HepG2 (cell line): ENCODE results near the gene RPS19. TPM values are rescaled to one million over a fixed set of nuclear protein-coding genes. Genes with fewer than 3 reads are reported as not detected.
A peak's percentile ranks its signal among the peaks of the same experiment; 100 is the strongest.

Source experiments
- ATAC-seq: fragments of 200-7000 bp; cut with Tn5 transposase; 3 replicates; pipeline ENCODE4 v1.9.1; 2020; ENCODE audit warnings: mild to moderate bottlenecking, moderate library complexity
- BruUV-seq: library from RNA; stranded (reverse); fragments of 400-500 nt; replicated peaks from 2 replicates; lab custom pipeline; 2021; lab: Mats Ljungman, UMichigan
- CTCF ChIA-PET: fragments of 300-600 bp; formaldehyde crosslinking; extraction: SDS; loops from one replicate; lab custom pipeline; 2021; ENCODE audit warnings: low total read pairs, inconsistent platforms, low intra/inter-chr PET ratio; lab: Yijun Ruan, JAX
- POLR2A ChIA-PET: fragments of 350-600 bp; sonication (Branson Sonifier 250); formaldehyde crosslinking; loops from one replicate; lab custom pipeline; 2020; ENCODE audit warnings: antibody characterized with exemption, inconsistent platforms; lab: Yijun Ruan, JAX
- DNase-seq: peaks from one replicate; pipeline ENCODE4 v3.0.0-alpha.2; 2015; ENCODE audit warnings: low spot score
- FAIRE-seq: peaks from 3 replicates; lab custom pipeline; 2011; peaks lifted over from hg19 to GRCh38; lab: Jason Lieb, UNC
- H2AFZ ChIP-seq: one replicate; pipeline ENCODE4 v1.6.1; 2011; ENCODE audit warnings: low read length, inconsistent platforms
- H3K27ac ChIP-seq: fragments of 300-600 bp; 3 replicates; pipeline ENCODE4 v1.8.0; 2011; ENCODE audit warnings: mixed run types, mild to moderate bottlenecking, mixed read lengths, low read length, inconsistent platforms; ENCODE audit not compliant: insufficient read depth; ENCODE audit errors: extremely low read length
- H3K27me3 ChIP-seq, 2 experiments: fragments of 200-600 bp in 1 of 2; 2 replicates in 1 of 2; 3 replicates in 1 of 2; pipeline versions ENCODE4 v1.6.0 to v1.8.0; 2011; ENCODE audit warnings: low read length in 2 of 2, mild to moderate bottlenecking in 2 of 2, moderate library complexity in 2 of 2, inconsistent platforms in 1 of 2; ENCODE audit not compliant: insufficient read depth in 2 of 2, control insufficient read depth in 1 of 2
- H3K36me3 ChIP-seq, 2 experiments: fragments of 200-600 bp in 1 of 2; replicated peaks in 1 of 2; 2 replicates in 1 of 2; 3 replicates in 1 of 2; pipeline versions ENCODE4 v1.5.1 to v1.8.0; 2011; ENCODE audit warnings: low read length in 2 of 2, inconsistent platforms in 1 of 2; ENCODE audit not compliant: insufficient read depth in 2 of 2, control insufficient read depth in 1 of 2
- H3K4me1 ChIP-seq: 2 replicates; pipeline ENCODE4 v1.5.1; 2012; ENCODE audit warnings: low read length, inconsistent platforms; ENCODE audit not compliant: insufficient read depth
- H3K4me2 ChIP-seq: 2 replicates; pipeline ENCODE4 v1.6.0; 2011; ENCODE audit warnings: low read depth, low read length, inconsistent platforms
- H3K4me3 ChIP-seq, 3 experiments: fragments of 200-600 bp in 1 of 3; sonication (generic), shearing (Covaris generic) in 1 of 3; replicated peaks in 1 of 3; 2 replicates each; pipeline ENCODE4 v1.5.1; 2011 to 2016; ENCODE audit warnings: low read length in 3 of 3, inconsistent platforms in 2 of 3, low read depth in 2 of 3, mild to moderate bottlenecking in 2 of 3, control low read depth in 1 of 3, mixed read lengths in 1 of 3; ENCODE audit not compliant: insufficient read depth in 1 of 3
- H3K79me2 ChIP-seq: one replicate; pipeline ENCODE4 v1.6.1; 2011; ENCODE audit warnings: low read length, inconsistent platforms; ENCODE audit not compliant: insufficient read depth
- H3K9ac ChIP-seq: 2 replicates; pipeline ENCODE4 v1.6.0; 2011; ENCODE audit warnings: mild to moderate bottlenecking, low read depth, low read length, inconsistent platforms; ENCODE audit not compliant: insufficient read depth
- H3K9me3 ChIP-seq: 2 replicates; pipeline ENCODE4 v1.5.1; 2012; ENCODE audit warnings: mild to moderate bottlenecking, low read length
- H4K20me1 ChIP-seq: 2 replicates; pipeline ENCODE4 v1.6.0; 2011; ENCODE audit warnings: inconsistent platforms, mild to moderate bottlenecking, low read length, moderate library complexity; ENCODE audit not compliant: insufficient read depth
- ATRX ChIP-seq: sonication (generic); formaldehyde crosslinking; IDR thresholded peaks from 2 replicates; pipeline ENCODE4 v1.4.0; 2020; ENCODE audit warnings: missing genetic modification reagents, borderline replicate concordance
- POLR2A ChIP-seq, 2 experiments: IDR thresholded peaks; 2 replicates each; pipeline ENCODE4 v1.6.1; 2011; ENCODE audit warnings: low read depth in 2 of 2, low read length in 2 of 2, mild to moderate bottlenecking in 1 of 2, moderate library complexity in 1 of 2; ENCODE audit not compliant: insufficient read depth in 1 of 2
- RBM22 ChIP-seq: fragments of 200-400 bp; formaldehyde crosslinking; optimal IDR thresholded peaks from 2 replicates; pipeline ENCODE3; 2017; ENCODE audit warnings: mild to moderate bottlenecking, low read length, moderate library complexity
- ZNF121 ChIP-seq: sonication (generic); formaldehyde crosslinking; IDR thresholded peaks from 2 replicates; pipeline ENCODE4 v1.5.0; 2020; ENCODE audit warnings: mild to moderate bottlenecking, missing genetic modification reagents
- WGBS: methylation state at CpG from one replicate; pipeline ENCODE4 v1.1.6; 2017; ENCODE audit warnings: low lambda C conversion rate; 5-methylcytosine and 5-hydroxymethylcytosine counted together
- in situ Hi-C: cut with HindIII; loops from 2 replicates; pipeline ENCODE4 v1.10.0; 2017; ENCODE audit warnings: low pct_unique_long_range_greater_than_20kb; ENCODE audit not compliant: extremely low pct_ligation_motif_present
- intact Hi-C: fragments of 100-400 bp; cut with micrococcal nuclease; formaldehyde crosslinking; loops from one replicate; pipeline ENCODE4 v1.10.0; 2022; ENCODE audit not compliant: unreplicated experiment
- polyA plus RNA-seq, 8 experiments: library from polyadenylated mRNA; depleted of rRNA in 3 of 8; stranded (reverse) in 7 of 8; unstranded in 1 of 8; fragments of >200 nt; fragmentation: Illumina TruSeq in 4 of 8; extraction: Trizol in 4 of 8; gene quantifications; 2 replicates each; pipeline versions ENCODE4 v1.2.1 to v1.2.3, GENCODE V29; 2011 to 2016; ENCODE audit warnings: low read depth in 4 of 8, missing spikeins in 1 of 8, mixed read lengths in 1 of 8; ENCODE audit not compliant: insufficient read depth in 1 of 8
- total RNA-seq, 5 experiments: library from RNA; depleted of rRNA; stranded (reverse); fragments of >200 nt; fragmentation: Illumina TruSeq; extraction: Trizol; gene quantifications; 2 replicates each; pipeline ENCODE4 v1.2.3, GENCODE V29; 2016; ENCODE audit warnings: low read depth in 1 of 5
- TF ChIP-seq, protein P1 (sequence below): IDR thresholded peaks from 2 replicates; pipeline ENCODE4 v1.6.1; 2018; ENCODE audit warnings: missing genetic modification reagents, mild to moderate bottlenecking, missing compliant biosample characterization
- TF ChIP-seq, protein P2 (sequence below): sonication (generic); formaldehyde crosslinking; IDR thresholded peaks from 2 replicates; pipeline ENCODE4 v1.4.0; 2020; ENCODE audit warnings: mild to moderate bottlenecking, missing genetic modification reagents

Gene RPS19
- total and polyA plus RNA-seq, 2 of the 13 experiments (the other 11 are each of a cell fraction or from before 2014, with no cell fraction given), result 1,983 to 4,758 TPM

DNA sequence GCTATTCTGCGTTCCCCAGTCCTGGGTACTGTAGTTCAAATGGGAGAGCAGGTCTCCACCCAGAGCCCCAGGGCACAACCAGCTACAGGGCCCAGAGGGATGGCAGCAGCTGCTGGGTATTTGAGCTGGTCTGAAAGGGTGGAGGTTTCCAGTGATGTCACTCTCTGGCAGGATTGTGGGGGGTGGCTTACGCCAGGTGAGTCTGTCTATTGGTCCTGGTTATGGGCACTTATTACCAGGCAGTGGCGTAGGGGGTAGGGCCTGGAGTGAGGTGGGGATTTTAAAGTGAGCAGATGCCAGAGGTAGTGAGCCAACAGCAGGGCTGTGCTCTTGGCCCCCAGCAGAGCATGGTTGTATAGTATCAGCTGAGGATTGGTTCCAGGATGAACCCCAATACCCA, 6.2 kb downstream of the RPS19 start:
- Histone ChIP-seq H2AFZ (no peak overlapping the region), H3K27me3 (no peaks in the 10 kb centered on the region), H3K36me3 (peaks cover 39 to 88% of the 10 kb centered on the region in 2 experiments)
- no peak for DNase-seq
- WGBS, result 94% methylated on average over 3 of the region's 3 CpGs
- no peak for FAIRE-seq
- POLR2A ChIA-PET, result interaction anchor here (1.0 kb wide), 1 partner anchor 22 kb away, joined by 4 read pairs; no protein-coding TSS in a partner anchor
- TF ChIP-seq ATRX (CRISPR knock-in tag) (no peak), ZNF121 (CRISPR knock-in tag) (no peak), POLR2A (IDR thresholded peaks at IDR 0.05; ENCODE audit: insufficient read depth in 1 of 2, low read depth in 2 of 2, low read length in 2 of 2) (peak in 1 of 2 experiments; percentile 33; a peak in 1 of 4 replicates), RBM22 (peak; percentile 73)
- TF ChIP-seq, protein P1, sequence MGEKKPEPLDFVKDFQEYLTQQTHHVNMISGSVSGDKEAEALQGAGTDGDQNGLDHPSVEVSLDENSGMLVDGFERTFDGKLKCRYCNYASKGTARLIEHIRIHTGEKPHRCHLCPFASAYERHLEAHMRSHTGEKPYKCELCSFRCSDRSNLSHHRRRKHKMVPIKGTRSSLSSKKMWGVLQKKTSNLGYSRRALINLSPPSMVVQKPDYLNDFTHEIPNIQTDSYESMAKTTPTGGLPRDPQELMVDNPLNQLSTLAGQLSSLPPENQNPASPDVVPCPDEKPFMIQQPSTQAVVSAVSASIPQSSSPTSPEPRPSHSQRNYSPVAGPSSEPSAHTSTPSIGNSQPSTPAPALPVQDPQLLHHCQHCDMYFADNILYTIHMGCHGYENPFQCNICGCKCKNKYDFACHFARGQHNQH (CRISPR knock-in tag), result no peak
- TF ChIP-seq, protein P2, sequence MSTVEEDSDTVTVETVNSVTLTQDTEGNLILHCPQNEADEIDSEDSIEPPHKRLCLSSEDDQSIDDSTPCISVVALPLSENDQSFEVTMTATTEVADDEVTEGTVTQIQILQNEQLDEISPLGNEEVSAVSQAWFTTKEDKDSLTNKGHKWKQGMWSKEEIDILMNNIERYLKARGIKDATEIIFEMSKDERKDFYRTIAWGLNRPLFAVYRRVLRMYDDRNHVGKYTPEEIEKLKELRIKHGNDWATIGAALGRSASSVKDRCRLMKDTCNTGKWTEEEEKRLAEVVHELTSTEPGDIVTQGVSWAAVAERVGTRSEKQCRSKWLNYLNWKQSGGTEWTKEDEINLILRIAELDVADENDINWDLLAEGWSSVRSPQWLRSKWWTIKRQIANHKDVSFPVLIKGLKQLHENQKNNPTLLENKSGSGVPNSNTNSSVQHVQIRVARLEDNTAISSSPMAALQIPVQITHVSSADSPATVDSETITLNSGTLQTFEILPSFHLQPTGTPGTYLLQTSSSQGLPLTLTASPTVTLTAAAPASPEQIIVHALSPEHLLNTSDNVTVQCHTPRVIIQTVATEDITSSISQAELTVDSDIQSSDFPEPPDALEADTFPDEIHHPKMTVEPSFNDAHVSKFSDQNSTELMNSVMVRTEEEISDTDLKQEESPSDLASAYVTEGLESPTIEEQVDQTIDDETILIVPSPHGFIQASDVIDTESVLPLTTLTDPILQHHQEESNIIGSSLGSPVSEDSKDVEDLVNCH (CRISPR knock-in tag), result no peak
- TF ChIP-seq, all 625 proteins: peak for 2
- no peak overlapping the region for H3K27ac ChIP-seq
- no peak for ATAC-seq
- no peaks in the 10 kb centered on the region for H3K9me3 ChIP-seq
- no peak overlapping the region for H3K4me2 ChIP-seq
- in situ Hi-C loops, result no loop called here
- intact Hi-C loops, result no loop called here
- H3K4me3 ChIP-seq, result no peak overlapping the region; a peak in 1 of 6 replicates
- BruUV-seq, result no TSS peak
- peaks cover 57% of the 10 kb centered on the region for H3K79me2 ChIP-seq
- peaks cover 87% of the 10 kb centered on the region for H3K4me1 ChIP-seq
- H4K20me1 ChIP-seq, result peaks cover 92% of the 10 kb centered on the region
- CTCF ChIA-PET, result no interaction called here
- no peak overlapping the region for H3K9ac ChIP-seq
